Prostate gland (tissue), 2 donors: ENCODE results near the gene SLC13A2. TPM values are rescaled to one million over a fixed set of nuclear protein-coding genes. Genes with fewer than 3 reads are reported as not detected.

ENCODE experiments used
- DNase-seq: peaks from one replicate; pipeline ENCODE4 v3.0.0-alpha.2; 2019; ENCODE audit warnings: low spot score
- H3K27ac ChIP-seq, 2 donors: fragments of 200-600 bp; sonication (generic); 2 replicates each; pipeline ENCODE4 v1.5.1; 2017 to 2019
- H3K27me3 ChIP-seq: fragments of 200-600 bp; sonication (generic); replicated peaks from 2 replicates; pipeline ENCODE4 v1.5.1; 2019; ENCODE audit not compliant: insufficient read depth
- H3K36me3 ChIP-seq, 2 donors: fragments of 200-600 bp; sonication (generic); 1 replicate in 1 of 2; 2 replicates in 1 of 2; pipeline versions ENCODE4 v1.5.1 to v1.8.1; 2017 to 2019
- H3K4me1 ChIP-seq: fragments of 200-600 bp; sonication (generic); replicated peaks from 2 replicates; pipeline ENCODE4 v1.5.1; 2019
- H3K4me3 ChIP-seq, 2 donors: fragments of 200-600 bp; sonication (generic); 2 replicates each; pipeline ENCODE4 v1.5.1; 2017 to 2019
- H3K9me3 ChIP-seq: fragments of 200-600 bp; sonication (generic); 2 replicates; pipeline ENCODE4 v1.5.1; 2017
- CTCF ChIP-seq, 4 experiments: fragments of 200-600 bp in 2 of 4; fragments of 450-650 bp in 2 of 4; sonication (generic) in 2 of 4; IDR thresholded peaks; 1 replicate in 3 of 4; 2 replicates in 1 of 4; pipeline ENCODE4 v1.5.1; 2016 to 2019; ENCODE audit warnings: antibody characterized with exemption in 4 of 4, mild to moderate bottlenecking in 2 of 4, moderate library complexity in 2 of 4
- POLR2A ChIP-seq: fragments of 450-650 bp; IDR thresholded peaks from one replicate; pipeline ENCODE4 v1.6.1; 2016; ENCODE audit warnings: antibody characterized with exemption, mild to moderate bottlenecking
- POLR2AphosphoS5 ChIP-seq: sonication (generic); formaldehyde crosslinking; IDR thresholded peaks from one replicate; pipeline ENCODE4 v1.6.1; 2017; ENCODE audit warnings: antibody characterized with exemption
- WGBS: methylation state at CpG from one replicate; pipeline ENCODE4 v1.1.5; 2018; 5-methylcytosine and 5-hydroxymethylcytosine counted together
- intact Hi-C: fragments of 100-400 bp; cut with DNase I; formaldehyde crosslinking; loops from one replicate; pipeline ENCODE4 v1.14.2; 2022
- total RNA-seq, 2 donors: library from RNA; depleted of rRNA; stranded (reverse); fragments of >200 nt; gene quantifications; one replicate each; pipeline ENCODE4 v1.1.0, GENCODE V29; 2016

SLC13A2 gene
- total RNA-seq, 2 donors from 2014 or later = 0.09 to 0.68 TPM

- TF ChIP-seq CTCF (IDR thresholded peaks at IDR 0.05) = no peak
- TF ChIP-seq POLR2AphosphoS5 = no peak
- no peak for TF ChIP-seq POLR2A
- H3K27ac ChIP-seq = no peak overlapping the region
- intact Hi-C loops = no loop called here
- H3K4me1 ChIP-seq = no peaks in the 10 kb centered on the region
- H3K27me3 ChIP-seq = no peaks in the 10 kb centered on the region
- no peak for DNase-seq
- no peak overlapping the region for H3K4me3 ChIP-seq
- no peaks in the 10 kb centered on the region for H3K36me3 ChIP-seq
- WGBS = 84% methylated on average over 7 of the region's 7 CpGs
- H3K9me3 ChIP-seq = no peaks in the 10 kb centered on the region
These were observed 3.1 kb upstream of the SLC13A2 start for GRCh38 chr17:28470266-28470913.

- TF ChIP-seq POLR2A (no peak), POLR2AphosphoS5 (no peak), CTCF (IDR thresholded peaks at IDR 0.05) (no peak)
- Histone ChIP-seq H3K27ac (no peak overlapping the region), H3K9me3 (no peaks in the 10 kb centered on the region), H3K27me3 (no peaks in the 10 kb centered on the region), H3K4me3 (no peak overlapping the region), H3K4me1 (no peaks in the 10 kb centered on the region), H3K36me3 (no peaks in the 10 kb centered on the region)
- WGBS = 74% methylated on average over 3 of the region's 3 CpGs
- intact Hi-C loops = no loop called here
- DNase-seq = no peak
These were observed 2.5 kb upstream of the SLC13A2 start for GRCh38 chr17:28470914-28471366.

GRCh38 chr17:28471531-28472342 is 1.7 kb upstream of the SLC13A2 start:
- 74% methylated on average over 15 of the region's 15 CpGs for WGBS
- TF ChIP-seq POLR2AphosphoS5 = no peak
- TF ChIP-seq CTCF (IDR thresholded peaks at IDR 0.05) = no peak
- TF ChIP-seq POLR2A = no peak
- Histone ChIP-seq H3K27me3 (no peaks in the 10 kb centered on the region), H3K27ac (no peak overlapping the region), H3K36me3 (no peaks in the 10 kb centered on the region), H3K4me1 (no peaks in the 10 kb centered on the region), H3K9me3 (no peaks in the 10 kb centered on the region), H3K4me3 (no peak overlapping the region)
- intact Hi-C loops = no loop called here
- no peak for DNase-seq

GRCh38 chr17:28472871-28473497 is 460 bp upstream of the SLC13A2 start:
- no peaks in the 10 kb centered on the region for H3K36me3 ChIP-seq
- TF ChIP-seq CTCF (IDR thresholded peaks at IDR 0.05) (no peak), POLR2AphosphoS5 (no peak), POLR2A (no peak)
- DNase-seq = no peak
- intact Hi-C loops = no loop called here
- H3K27me3 ChIP-seq = no peaks in the 10 kb centered on the region
- H3K9me3 ChIP-seq = no peaks in the 10 kb centered on the region
- WGBS = 92% methylated on average over 7 of the region's 7 CpGs
- H3K27ac ChIP-seq = no peak overlapping the region
- H3K4me3 ChIP-seq = no peak overlapping the region
- no peaks in the 10 kb centered on the region for H3K4me1 ChIP-seq
